Measurements from ENCODE around the gene CD2. TPM values are rescaled to one million over a fixed set of nuclear protein-coding genes. Genes with fewer than 3 reads are reported as not detected.
"Not testable (repeated sequence)": the region's sequence is repeated elsewhere in the genome, so short reads cannot be mapped to it uniquely, and the experiment has no call there.

Gene CD2
- polyA plus RNA-seq, 3 donors = 0.89 to 3.6 (median 2.1) TPM

- H3K36me3 Mint-ChIP-seq = peaks cover 2 to 4% of the 10 kb centered on the region in 2 donors
- peaks cover 0 to 2% (median under 1%) of the 10 kb centered on the region in 7 donors for H3K9me3 Mint-ChIP-seq
- H3K27me3 Mint-ChIP-seq (ENCODE audit: low read depth in 3 of 3) = peaks cover 0 to 2% (median 0%) of the 10 kb centered on the region in 3 donors
- intact Hi-C loops (cut with micrococcal nuclease) = no loop called here
- 98% methylated on average over 8 of the region's 8 CpGs for WGBS (ENCODE audit: insufficient coverage)
- Histone ChIP-seq H3K4me3 (replicated peaks in 1 of 3; ENCODE audit: low read depth in 2 of 3, low read length in 3 of 3) (peak overlapping the region in 1 of 3 experiments; percentile 41), H3K9ac (ENCODE audit: insufficient read depth, low read length, poor library complexity, severe bottlenecking) (no peak overlapping the region), H3K4me2 (replicated peaks; ENCODE audit: extremely low read depth, low read length, poor library complexity, severe bottlenecking) (peak overlapping the region; percentile 32), H3K79me2 (ENCODE audit: insufficient read depth, low read length) (no peaks in the 10 kb centered on the region), H3K36me3 (replicated peaks in 1 of 2; ENCODE audit: control insufficient read depth in 1 of 2, insufficient read depth in 2 of 2, low read length in 2 of 2) (no peaks in the 10 kb centered on the region), H3K27me3 (ENCODE audit: control insufficient read depth in 2 of 2, insufficient read depth in 2 of 2, low read length in 2 of 2) (no peaks in the 10 kb centered on the region), H4K20me1 (ENCODE audit: insufficient read depth, low read length) (no peaks in the 10 kb centered on the region), H3K9me3 (replicated peaks in 1 of 2; ENCODE audit: control insufficient read depth in 1 of 2, insufficient read depth in 1 of 2, low read length in 2 of 2) (peaks cover 0 to 1% of the 10 kb centered on the region in 2 donors), H3K4me1 (ENCODE audit: control insufficient read depth in 1 of 2, insufficient read depth in 2 of 2, low read length in 2 of 2) (peaks cover 60 to 69% of the 10 kb centered on the region in 2 donors), H2AFZ (ENCODE audit: insufficient read depth, low read depth, low read length, poor library complexity, severe bottlenecking) (no peak overlapping the region), H3K27ac (ENCODE audit: low read depth in 1 of 2, low read length in 2 of 2) (no peak overlapping the region)
- H3K27ac Mint-ChIP-seq = peak overlapping the region in 3 of 7 donors; percentile 27 to 79 (median 31)
- no peak for DNase-seq
- TF ChIP-seq CTCF (IDR thresholded peaks at IDR 0.05) = no peak
- H3K4me1 Mint-ChIP-seq = peaks cover 60% of the 10 kb centered on the region
- H3K4me3 Mint-ChIP-seq = peak overlapping the region in 1 of 2 donors; percentile 55
Measured at GRCh38 chr1:116755066-116755465, 836 bp downstream of the CD2 start.

- WGBS (ENCODE audit: insufficient coverage) = 44% methylated on average over 3 of the region's 4 CpGs
- Histone ChIP-seq H3K4me2 (replicated peaks; ENCODE audit: extremely low read depth, low read length, poor library complexity, severe bottlenecking) (peak overlapping the region; percentile 32), H3K9ac (ENCODE audit: insufficient read depth, low read length, poor library complexity, severe bottlenecking) (no peak overlapping the region), H3K4me3 (replicated peaks in 1 of 3; ENCODE audit: low read depth in 2 of 3, low read length in 3 of 3) (no peak overlapping the region), H2AFZ (ENCODE audit: insufficient read depth, low read depth, low read length, poor library complexity, severe bottlenecking) (no peak overlapping the region), H3K27ac (ENCODE audit: low read depth in 1 of 2, low read length in 2 of 2) (no peak overlapping the region), H3K27me3 (ENCODE audit: control insufficient read depth in 2 of 2, insufficient read depth in 2 of 2, low read length in 2 of 2) (no peaks in the 10 kb centered on the region), H3K79me2 (ENCODE audit: insufficient read depth, low read length) (no peaks in the 10 kb centered on the region), H3K36me3 (replicated peaks in 1 of 2; ENCODE audit: control insufficient read depth in 1 of 2, insufficient read depth in 2 of 2, low read length in 2 of 2) (peaks cover 0 to under 1% of the 10 kb centered on the region in 2 donors), H3K9me3 (replicated peaks in 1 of 2; ENCODE audit: control insufficient read depth in 1 of 2, insufficient read depth in 1 of 2, low read length in 2 of 2) (no peaks in the 10 kb centered on the region), H3K4me1 (ENCODE audit: control insufficient read depth in 1 of 2, insufficient read depth in 2 of 2, low read length in 2 of 2) (peaks cover 58 to 67% of the 10 kb centered on the region in 2 donors), H4K20me1 (ENCODE audit: insufficient read depth, low read length) (no peaks in the 10 kb centered on the region)
- Mint-ChIP-seq H3K9me3 (peaks cover 0 to under 1% (median 0%) of the 10 kb centered on the region in 7 donors), H3K36me3 (peaks cover 7 to 9% of the 10 kb centered on the region in 2 donors), H3K4me1 (peaks cover 64% of the 10 kb centered on the region), H3K27ac (peak overlapping the region in 2 of 7 donors; percentile 40 to 79), H3K4me3 (peak overlapping the region in 1 of 2 donors; percentile 55), H3K27me3 (ENCODE audit: low read depth in 3 of 3) (peaks cover 0 to under 1% (median 0%) of the 10 kb centered on the region in 3 donors)
- DNase-seq = no peak
- intact Hi-C loops (cut with micrococcal nuclease) = no loop called here
- no peak for TF ChIP-seq CTCF (IDR thresholded peaks at IDR 0.05)
Measured at GRCh38 chr1:116755681-116756080, 1.5 kb downstream of the CD2 start.

DNA sequence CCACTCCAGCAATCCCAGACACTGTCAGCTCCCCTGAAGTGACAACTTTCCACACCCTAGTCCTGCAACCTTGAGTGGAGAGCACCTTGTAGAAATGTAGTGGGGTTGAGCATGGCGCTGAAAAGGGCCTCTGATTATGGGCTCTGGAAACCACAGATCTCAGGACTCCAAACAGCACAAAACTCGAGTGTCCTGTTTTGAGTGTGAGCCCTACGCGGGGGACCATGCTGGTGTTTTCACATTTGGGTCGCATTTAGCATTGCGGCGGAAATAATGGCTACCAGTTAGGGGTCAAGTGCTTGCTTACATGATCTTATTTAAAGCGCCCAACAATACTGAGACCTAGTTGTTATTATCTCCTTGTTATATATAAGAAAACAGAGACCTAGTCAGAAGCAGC is 1.9 kb downstream of the CD2 start:
- H3K27me3 Mint-ChIP-seq (ENCODE audit: low read depth in 3 of 3); H3K27ac ChIP-seq (ENCODE audit: low read depth in 1 of 2, low read length in 2 of 2); DNase-seq; intact Hi-C loops (cut with micrococcal nuclease); H3K9me3 ChIP-seq (replicated peaks in 1 of 2; ENCODE audit: control insufficient read depth in 1 of 2, insufficient read depth in 1 of 2, low read length in 2 of 2); H3K9ac ChIP-seq (ENCODE audit: insufficient read depth, low read length, poor library complexity, severe bottlenecking); H3K4me3 Mint-ChIP-seq; H3K27me3 ChIP-seq (ENCODE audit: control insufficient read depth in 2 of 2, insufficient read depth in 2 of 2, low read length in 2 of 2); H3K9me3 Mint-ChIP-seq; H4K20me1 ChIP-seq (ENCODE audit: insufficient read depth, low read length); H3K4me3 ChIP-seq (replicated peaks in 1 of 3; ENCODE audit: low read depth in 2 of 3, low read length in 3 of 3); H3K36me3 ChIP-seq (replicated peaks in 1 of 2; ENCODE audit: control insufficient read depth in 1 of 2, insufficient read depth in 2 of 2, low read length in 2 of 2); H3K79me2 ChIP-seq (ENCODE audit: insufficient read depth, low read length); H2AFZ ChIP-seq (ENCODE audit: insufficient read depth, low read depth, low read length, poor library complexity, severe bottlenecking); H3K27ac Mint-ChIP-seq; H3K4me2 ChIP-seq (replicated peaks; ENCODE audit: extremely low read depth, low read length, poor library complexity, severe bottlenecking): not testable (repeated sequence)
- no CpG with 5 or more reads among the region's 8 CpGs for WGBS (ENCODE audit: insufficient coverage)
- H3K4me1 ChIP-seq (ENCODE audit: control insufficient read depth in 1 of 2, insufficient read depth in 2 of 2, low read length in 2 of 2) = peaks cover 54 to 63% of the 10 kb centered on the region in 2 donors
- H3K4me1 Mint-ChIP-seq = peaks cover 63% of the 10 kb centered on the region
- H3K36me3 Mint-ChIP-seq = peaks cover 10 to 14% of the 10 kb centered on the region in 2 donors
